Superior temporal gyrus (tissue), 1 donor: Measurements from ENCODE around the gene JAG2.

Experiments
- DNase-seq: peaks from one replicate; pipeline ENCODE4 v3.0.0-alpha.2; 2016; ENCODE audit errors: extremely low spot score

The JAG2 gene

DNA sequence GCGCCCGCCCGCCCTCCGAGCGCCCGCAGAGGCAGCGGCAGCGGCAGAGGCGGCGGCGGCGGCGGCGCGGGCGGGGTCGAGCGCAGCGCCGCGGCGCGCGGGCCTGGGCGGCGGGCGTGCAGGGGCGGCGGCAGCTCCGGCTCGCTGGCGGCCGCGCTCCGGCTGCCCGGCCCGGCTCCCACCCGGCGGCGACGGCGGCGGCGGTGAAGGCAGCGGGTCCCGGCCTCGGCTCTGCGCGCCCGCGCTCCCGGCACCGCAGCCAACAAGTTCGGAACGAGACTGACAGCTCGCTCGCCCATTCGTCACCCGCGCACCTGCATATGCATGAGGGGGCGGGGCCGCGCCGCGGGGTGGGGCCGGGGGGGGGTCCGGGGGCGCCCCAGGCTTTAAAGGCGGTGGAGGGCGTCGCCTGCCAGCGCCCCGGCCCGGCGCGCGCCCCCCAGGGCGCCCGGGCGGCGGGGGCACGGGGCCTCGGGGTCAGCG lies at the start of gene JAG2:
TSS of gene JAG2 (minus strand) at position 281 of the 483 bp plus-strand sequence. CDS start 356 bp downstream, outside the sequence.
- DNase-seq: no peak

DNA sequence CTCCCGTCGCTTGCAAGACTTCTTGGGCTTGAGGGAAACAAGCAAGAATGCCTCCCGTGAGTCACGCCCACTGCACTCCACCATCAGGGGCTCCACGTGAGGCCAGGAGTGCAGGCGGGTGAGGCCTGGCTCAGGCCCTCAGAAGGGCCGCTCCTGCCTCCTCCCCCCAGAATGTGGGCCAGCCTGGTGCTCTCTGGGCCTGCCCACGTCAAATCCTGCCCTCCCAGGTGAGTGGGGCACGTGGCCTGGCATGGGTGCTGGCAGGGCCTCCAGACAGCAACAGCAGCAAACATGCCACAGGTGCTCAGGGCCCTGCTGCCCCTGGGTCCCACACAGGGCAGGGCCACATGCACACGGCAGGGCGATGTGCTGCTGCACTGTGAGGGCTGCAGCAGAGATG lies 49.2 kb upstream of the JAG2 start:
- no peak for DNase-seq

DNA sequence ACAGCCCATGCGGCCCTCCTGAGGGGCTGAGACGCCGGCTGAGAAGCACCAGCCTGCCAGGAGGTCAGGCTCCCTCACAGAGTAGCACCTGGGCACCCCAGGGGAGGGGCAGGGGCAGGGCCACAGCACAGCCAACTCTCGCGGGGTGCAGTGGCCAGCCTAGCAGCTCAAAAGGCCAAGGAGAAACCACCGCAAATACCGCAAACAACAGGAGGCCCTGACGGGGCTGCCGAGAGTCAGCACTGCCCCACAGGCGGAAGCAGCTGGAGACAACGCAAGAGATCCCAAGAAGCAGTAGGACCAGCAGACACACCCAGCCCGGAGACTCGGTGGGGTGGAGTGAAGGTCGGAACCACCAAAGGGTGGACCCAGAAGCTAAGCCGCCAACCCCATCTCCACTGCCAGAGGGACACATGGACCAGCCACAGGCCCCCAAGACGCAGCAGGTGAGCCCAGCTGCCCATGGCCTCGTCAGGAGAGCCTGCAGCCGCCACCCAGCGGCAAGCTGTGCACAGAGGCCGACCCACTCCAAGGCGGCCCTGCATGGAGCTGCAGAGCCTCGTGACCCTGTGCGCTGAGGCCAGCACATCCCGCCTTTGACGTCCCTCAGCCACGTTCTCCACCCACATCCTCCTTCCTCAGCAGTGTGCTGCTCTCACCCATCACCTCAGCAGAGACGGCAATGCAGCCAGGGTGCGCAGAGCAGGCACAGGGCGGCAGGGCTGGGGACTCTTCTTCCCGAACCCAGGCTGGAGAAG lies 48.1 kb upstream of the JAG2 start:
- no peak for DNase-seq

DNA sequence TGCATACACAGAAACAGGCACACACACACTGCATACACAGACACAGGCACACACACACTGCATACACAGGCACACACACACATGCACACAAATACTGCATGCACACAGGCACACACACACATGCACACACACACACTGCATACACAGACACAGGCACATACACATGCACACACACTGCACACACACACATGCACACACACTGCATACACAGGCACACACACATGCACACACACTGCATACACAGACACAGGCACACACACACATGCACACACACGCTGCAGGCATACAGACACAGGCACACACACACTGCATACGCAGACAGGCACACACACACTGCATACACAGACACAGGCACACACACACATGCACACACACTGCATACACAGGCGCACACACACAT lies 47.0 kb upstream of the JAG2 start:
- no peak for DNase-seq

DNA sequence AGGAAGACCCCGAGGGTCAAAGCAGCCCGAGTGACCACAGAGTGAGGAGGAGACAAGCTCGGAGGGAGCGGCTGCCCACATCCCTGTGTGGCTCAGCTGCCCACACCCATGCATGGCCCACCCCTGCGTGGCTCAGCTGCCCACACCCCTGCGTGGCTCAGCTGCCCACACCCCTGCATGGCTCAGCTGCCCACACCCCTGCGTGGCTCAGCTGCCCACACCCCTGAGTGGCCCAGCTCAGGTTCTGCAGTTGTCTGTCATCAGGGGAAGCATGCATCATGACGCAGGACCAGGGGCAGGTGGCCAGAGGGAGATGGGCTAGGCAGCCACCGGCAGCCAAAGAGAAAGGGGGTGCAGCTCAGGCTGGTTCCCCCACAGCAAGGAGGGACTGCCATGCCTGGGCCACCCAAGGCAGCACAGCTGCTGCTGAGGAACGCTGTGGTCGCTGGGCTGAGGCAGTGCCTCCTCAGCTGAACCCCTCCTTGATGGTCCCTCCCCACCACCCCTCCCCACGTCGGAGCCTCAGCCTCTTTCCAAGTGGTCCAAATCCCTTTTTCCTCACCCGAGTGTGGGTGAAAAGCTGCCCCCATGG lies 45.8 kb upstream of the JAG2 start:
- DNase-seq: no peak

DNA sequence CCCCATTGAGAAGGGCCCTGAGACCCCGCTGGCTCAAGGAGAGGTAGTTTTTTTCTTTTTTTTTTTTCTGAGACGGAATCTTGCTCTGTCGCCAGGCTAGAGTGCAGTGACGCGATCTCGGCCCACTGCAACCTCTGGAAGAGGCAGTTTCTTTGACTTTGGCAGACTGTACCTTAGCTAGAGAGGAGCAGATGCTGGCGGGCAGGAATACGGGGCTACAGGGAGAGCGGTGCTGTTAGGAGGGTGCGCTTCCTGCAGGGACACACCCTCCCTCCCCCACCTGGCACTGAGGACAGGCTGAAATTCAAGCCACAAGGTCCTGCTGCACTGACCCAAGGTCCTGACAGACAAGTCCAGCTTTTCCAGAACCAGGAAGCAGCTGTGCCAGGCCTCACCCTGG lies 44.8 kb upstream of the JAG2 start:
- no peak for DNase-seq

DNA sequence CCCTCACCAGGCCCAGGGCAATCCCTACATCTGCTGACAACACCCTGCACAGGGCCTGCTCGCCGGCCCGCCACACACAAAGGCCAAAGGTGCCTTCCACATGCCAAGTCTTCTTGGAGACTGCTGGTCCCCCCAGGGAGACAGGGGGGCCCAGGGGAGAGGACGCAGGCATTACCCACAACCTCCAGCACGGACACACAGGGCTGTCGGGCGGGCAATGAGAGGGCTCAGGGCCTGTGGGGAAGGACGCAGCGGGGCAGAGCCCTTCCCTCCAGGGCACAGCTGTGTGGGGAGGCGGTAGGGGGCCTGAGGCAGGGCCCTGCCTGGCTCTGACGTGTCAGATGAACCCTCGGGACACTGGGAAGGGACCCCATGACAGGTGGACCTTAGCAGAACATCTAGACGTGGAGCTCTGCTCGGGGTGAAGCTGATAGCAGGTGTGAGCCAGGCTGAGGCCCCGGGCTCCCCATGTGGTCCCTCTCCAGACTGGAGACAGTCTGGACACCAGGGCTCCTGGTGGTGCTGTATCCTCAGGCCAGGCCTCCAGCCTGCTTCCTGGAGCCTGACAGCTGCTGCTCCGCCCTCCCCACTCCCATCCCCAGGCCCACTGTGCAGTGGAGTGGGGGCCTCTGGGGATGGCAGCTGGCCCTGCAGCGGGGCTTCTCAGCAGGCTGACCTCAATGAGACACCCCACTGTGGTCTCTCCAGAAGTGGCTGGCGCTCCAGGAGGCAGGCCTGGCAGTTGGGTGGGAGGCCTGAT lies 44.1 kb upstream of the JAG2 start:
- DNase-seq: no peak

DNA sequence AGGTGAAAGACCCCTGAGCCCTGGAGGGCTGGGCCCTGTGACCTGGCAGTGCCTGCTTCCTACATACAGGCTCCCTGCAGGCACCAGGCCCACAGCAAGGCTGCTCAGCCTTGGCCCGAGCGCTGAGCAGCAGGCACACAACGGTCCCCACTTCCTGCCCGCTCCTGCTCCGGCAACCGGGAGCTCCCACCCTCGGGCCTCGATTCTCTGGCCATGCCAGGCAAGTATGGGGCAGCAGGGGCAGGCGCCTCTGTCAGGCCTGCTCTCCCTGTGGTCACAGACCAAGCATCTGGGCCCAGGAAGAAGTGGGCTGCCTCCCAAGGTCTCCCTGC lies 43.1 kb upstream of the JAG2 start:
- DNase-seq: no peak

DNA sequence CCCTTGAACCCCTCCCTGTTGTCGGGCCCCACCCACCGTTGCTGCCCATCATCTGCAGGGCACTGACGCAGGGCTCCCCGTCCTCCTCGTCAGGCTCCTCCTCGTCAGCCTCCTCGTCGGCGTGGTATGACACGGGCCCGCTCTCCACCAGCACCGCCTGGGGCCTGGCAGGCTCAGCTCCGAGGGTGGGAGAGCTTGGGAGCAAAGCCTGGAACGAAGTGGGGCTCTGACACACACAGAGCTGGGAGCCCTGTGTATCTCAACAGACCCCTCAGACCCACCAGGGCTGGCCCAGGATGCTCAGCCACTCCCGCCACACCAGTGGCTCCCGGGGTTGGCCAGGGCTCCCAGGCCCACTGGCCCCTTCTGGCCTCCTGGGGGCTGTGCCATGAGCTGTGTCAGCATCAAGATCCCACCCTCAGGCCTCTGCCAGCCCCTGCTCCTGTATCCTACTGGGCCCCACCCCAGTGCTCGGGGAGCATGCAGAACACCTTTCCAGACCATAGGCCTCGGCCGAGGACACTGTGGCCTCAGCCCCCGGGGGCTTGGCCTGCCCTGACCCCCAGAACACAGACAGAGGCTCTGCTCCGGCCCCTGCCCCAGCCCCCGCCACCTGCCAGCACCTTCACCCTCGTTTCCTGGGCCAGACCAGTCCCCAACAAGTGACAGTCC lies 42.6 kb upstream of the JAG2 start:
- no peak for DNase-seq

DNA sequence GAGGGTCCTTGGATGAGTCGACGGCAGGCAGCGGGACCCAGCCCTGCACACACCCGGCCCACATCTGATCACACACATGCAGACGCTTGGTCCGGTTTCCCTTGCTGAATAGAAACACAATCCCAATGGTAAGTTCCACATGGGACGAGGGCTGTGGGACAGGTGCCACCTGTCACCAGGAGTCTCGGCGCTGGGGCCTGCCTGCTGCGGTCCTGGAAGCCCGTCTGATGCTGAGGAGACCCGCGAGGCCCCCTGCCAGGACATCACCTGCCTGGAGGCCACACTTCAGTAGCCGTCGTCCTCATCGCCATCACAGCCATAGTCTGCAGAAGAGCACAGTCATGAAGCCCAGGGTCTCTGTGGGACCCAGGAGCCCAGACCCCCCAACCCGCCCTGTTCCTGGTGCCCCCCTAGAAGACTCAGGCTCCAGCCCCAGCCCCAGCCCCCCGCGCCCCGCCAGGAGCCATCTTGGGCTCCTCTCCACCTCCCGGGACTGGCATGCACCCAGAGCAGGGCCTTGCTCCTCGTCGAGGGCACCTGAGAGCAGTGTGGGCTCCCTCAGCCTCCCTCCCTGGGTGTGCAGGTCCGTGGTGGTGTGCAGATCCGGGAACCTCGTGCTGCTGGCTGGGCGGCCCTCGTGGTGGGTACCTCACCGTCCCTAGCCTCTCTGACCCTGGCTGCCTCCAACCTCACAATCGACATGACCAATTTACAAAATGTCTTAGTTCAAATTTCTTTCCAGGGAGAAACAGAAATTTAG lies 41.9 kb upstream of the JAG2 start:
- no peak for DNase-seq

DNA sequence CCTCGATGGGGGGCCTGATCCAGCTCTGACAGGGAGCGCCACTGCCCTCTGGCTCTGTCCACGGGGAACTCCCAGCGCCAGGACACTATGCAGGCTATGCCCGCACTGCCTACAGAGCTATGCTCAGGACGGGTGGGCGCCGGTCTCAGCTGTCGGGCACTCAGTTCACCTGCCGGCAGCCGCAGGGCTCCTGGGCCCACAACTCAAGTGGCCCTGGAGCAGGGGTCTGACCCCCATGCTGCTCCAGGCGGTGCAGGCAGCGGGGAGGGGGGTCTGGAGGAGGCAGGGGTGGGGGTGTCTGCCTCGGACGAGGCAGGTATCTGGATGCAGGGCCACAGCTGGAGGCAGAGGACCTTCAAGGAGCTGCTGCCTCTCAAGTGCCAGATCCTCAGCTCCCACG lies 41.1 kb upstream of the JAG2 start:
- no peak for DNase-seq

DNA sequence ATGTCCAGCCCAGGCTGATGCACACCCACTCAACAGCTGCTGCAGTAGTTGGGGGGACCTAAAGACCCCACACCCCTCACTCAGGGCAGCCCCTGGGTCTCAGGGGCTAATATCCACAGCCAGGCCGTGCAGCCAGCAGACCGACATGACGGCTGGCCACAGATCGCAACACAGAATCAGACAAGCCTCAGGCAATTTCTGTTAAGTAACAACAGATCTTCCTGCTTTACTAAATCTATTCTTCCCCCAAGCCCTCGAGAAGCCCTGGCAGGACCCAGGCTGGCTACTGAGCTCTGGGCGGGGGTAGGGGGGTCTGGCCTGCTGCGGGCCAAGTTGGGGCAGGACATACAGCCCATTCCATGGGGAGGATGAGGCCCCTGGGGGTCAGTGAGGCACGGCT lies 40.5 kb upstream of the JAG2 start:
- no peak for DNase-seq

DNA sequence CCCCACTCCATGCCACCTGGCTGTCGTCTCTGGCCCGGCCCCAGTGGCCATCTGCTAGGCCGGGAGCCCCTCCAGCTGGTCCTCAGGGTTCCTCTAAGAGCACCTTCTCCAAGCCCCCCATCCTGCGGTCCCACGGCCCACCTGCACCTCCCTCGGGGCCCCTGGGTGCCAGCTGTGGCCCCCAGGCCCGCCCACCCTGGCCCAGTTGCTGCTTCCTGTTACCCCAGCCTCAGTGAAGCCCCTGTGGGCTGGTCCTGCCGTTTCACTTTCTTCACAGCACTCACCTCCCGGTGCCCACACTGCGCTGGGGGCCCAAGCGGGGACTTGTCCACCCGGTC lies 40.1 kb upstream of the JAG2 start:
- DNase-seq: no peak

DNA sequence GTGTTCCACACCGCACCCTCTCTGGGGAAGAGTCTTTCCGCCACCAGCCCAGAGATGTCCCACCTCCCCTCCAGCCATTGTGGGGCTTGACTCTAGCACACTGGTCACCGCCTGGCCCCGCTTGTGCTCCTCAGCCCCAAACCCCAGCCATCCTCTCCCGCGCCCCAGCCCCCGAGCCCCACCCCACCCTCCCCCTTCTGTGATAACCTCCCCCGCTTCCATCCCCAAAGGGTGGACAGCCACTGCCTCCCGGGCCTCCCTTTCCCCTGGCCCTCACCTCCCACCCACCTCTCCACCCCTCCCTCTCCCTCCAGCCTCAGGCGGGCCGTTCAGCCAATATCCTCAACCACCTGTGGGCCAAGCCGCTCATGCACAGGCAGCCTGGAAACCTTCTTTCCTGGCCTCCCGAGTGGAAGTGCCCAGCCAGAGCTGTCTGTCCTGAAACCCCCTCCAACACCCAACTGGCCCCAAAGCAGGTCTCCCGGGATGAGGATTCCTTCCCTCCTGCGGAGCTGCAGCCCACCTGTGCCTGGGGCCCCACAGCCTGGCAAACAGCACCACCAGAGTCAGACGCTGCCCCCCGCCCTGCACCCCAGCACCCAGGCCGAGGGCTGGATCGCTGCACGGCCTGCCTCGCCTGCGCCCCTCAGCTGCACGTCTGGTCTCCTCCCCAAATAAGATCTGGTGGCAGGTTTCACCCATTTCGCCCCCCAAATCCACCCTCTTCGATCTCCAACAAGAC lies 39.6 kb upstream of the JAG2 start:
- DNase-seq: no peak

DNA sequence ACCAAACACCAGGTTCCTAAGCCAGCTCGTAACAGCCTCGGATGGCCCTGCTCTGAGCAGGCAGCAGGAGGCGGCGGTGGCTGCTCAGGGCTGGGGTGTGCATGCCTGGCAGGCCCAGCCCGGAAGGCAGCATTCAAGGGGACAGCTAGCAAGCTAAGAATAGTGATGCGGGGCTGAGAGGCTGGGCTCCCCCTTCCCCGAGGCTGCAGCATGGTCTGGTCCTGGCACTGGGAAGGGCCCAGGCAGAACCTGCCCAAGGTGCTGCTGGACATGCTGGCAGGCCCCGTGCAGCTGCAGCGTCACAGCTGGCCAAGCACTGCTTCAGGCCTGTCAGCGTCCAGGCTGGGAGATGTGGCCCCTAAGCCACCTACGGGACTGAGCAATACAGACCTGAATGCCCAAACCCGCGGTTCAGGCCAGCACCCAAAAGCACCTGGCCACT lies 38.9 kb upstream of the JAG2 start:
- no peak for DNase-seq

DNA sequence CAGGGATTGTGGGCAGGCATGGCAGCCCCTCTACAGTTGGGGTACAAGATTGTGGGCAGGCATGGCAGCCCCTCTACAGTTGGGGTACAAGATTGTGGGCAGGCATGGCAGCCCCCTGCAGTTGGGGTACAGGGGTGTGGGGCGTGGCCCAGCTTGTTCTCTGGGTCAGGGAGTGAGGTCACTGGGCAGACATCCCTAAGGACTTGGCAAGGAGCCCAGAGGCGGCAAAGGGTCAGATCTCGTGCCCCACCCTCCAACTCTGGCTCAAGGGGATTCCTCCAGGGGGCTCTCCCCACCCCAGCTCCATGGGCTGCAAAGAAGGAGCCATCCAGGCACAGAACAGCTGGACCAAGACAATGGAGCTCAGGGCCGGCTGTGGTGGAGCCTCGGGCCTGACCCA lies 38.3 kb upstream of the JAG2 start:
- DNase-seq: no peak

DNA sequence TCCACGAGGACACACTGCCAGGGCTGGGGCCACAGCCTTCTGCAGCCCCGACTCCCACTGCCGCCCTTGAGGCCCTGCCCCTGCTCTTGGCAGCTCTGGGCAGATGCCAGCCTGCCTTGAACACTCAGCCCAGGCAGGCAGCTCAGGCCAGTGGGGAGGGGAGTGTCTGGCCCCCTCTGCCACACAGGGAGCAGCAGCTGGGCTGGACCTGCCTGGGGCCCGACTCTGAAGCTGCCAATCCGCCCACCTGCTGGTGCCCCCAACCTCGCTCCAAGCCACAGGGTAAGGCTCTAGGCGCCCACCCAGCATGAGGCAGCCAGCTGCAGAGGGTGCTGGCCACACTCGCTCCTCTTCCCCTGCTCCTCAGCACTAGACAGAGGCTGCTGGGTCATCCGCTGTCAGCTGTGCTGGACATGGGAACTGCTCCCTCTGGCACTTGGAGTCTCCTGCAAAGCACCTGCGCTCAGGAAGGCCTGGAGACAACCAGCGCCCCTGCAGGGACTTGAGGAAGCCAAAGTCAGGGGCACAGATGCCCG lies 37.2 kb upstream of the JAG2 start:
- no peak for DNase-seq

DNA sequence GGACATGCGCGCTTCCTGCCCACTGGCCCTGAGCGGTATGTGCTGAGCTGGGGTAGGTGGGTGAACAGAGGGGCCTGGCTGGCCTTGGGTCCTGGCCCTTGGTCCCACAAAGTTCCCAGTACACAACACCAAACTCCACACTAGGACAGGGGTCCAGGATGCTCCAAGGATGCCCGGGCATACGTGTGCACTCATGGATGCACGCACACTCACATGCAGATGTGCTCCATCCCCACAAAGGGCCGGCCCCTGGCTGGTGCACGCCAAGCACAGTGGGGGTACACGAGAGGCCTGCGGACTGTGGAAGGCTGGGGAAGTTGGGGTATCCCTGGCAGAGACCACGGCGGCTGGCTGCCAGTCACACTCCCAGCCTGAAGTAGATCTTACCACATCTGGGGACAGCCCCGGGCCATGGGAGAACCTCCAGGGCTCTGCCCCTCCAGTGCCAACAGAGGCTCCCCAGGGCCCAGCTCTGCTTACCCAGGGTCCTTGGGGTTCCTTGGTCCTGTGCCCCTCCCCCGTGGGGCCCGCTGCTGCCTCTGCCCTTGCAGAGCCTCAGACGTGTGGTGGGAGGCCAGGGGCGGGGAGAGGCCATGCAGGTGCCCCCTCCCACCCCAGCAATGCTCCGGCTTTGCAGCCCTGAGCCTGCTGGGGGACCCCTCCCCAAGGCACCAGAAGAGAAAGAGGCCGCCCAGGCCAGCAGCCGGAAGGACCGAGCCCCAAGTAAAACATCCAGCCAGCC lies 36.5 kb upstream of the JAG2 start:
- no peak for DNase-seq

DNA sequence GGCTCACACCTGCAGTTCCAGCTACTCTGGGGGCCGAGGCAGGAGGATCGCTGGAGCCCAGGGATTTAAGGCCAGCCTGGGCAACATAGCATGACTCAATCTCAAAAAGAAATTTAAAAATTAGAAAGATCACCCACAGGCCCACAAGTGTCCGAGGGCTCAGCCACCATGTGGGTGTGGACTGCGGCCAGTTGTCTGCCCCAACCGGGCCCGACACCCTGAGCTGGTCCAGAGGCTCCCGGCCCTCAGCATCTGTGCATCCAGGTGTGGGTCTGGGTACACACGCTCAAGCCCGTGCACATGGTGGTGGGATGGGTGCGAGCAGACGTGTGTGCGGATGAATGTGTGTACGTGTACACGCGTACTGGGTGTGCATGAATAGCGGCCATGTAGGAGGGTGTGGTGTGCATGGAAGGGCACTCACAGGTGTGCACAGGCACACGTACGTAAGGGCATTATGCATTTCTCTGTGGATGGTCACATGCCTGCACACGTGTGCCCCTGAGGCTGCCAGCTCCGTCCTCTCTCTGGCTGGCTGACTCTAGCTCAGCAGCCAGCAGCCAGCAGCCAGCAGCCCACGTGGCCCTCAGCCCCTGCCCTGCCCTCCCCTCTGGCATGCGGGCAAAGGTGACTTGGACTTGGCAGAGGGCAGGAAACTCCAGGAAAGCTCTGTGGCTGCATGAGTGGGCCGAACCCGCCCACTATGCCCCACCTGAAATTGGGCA lies 35.8 kb upstream of the JAG2 start:
- DNase-seq: peak; percentile 72
